ENCODE data around the gene AVPR1B. TPM values are rescaled to one million over a fixed set of nuclear protein-coding genes. Genes with fewer than 3 reads are reported as not detected.

AVPR1B gene
- total RNA-seq, 1 experiment from 2014 or later: not detected

GRCh38 chr1:206109718-206110117, 7.5 kb downstream of the AVPR1B start:
- BruUV-seq (replicated peaks): no TSS peak
- in situ Hi-C loops (cut with HindIII; ENCODE audit: low pct_unique_long_range_greater_than_20kb, low sequenced_read_pairs) (no loop called here), intact Hi-C loops (cut with micrococcal nuclease; ENCODE audit: unreplicated experiment) (loop anchor here (5.0 kb wide), 1 partner anchor 192 kb away; no protein-coding TSS in a partner anchor)
- DNase-seq (ENCODE audit: low read depth, low spot score): no peak
- Histone ChIP-seq H3K4me1 (ENCODE audit: control insufficient read depth, insufficient read depth, low read length) (no peaks in the 10 kb centered on the region), H3K36me3 (ENCODE audit: control insufficient read depth, insufficient read depth, low read length) (no peaks in the 10 kb centered on the region), H3K27me3 (ENCODE audit: control insufficient read depth, insufficient read depth, low read length) (no peaks in the 10 kb centered on the region; the same call in 1 of the 2 replicates), H3K27ac (ENCODE audit: low read length) (no peak overlapping the region), H3K4me3 (ENCODE audit: low read depth in 2 of 2, low read length in 2 of 2) (no peak overlapping the region), H3K9me3 (ENCODE audit: control insufficient read depth, insufficient read depth, low read depth, low read length) (no peaks in the 10 kb centered on the region)
- ChIA-PET POLR2A (no interaction called here), CTCF (no interaction called here)
- no peak for ATAC-seq
- TF ChIP-seq POLR2AphosphoS5 (IDR thresholded peaks at IDR 0.05; ENCODE audit: low read depth, low read length): no peak
- no peak for TF ChIP-seq CTCF (IDR thresholded peaks at IDR 0.05)
- no peak for TF ChIP-seq REST (IDR thresholded peaks at IDR 0.05; ENCODE audit: insufficient read depth in 1 of 2, low read depth in 2 of 2, low read length in 1 of 2)
- TF ChIP-seq TCF7L2 (IDR thresholded peaks at IDR 0.05; ENCODE audit: low read depth, low read length): no peak
- TF ChIP-seq SIN3A (IDR thresholded peaks at IDR 0.05; ENCODE audit: borderline replicate concordance, insufficient read depth, low read depth, low read length): no peak

- DNase-seq (ENCODE audit: low read depth, low spot score) (no peak), ATAC-seq (no peak)
- Histone ChIP-seq H3K27ac (ENCODE audit: low read length) (no peak overlapping the region), H3K36me3 (ENCODE audit: control insufficient read depth, insufficient read depth, low read length) (no peaks in the 10 kb centered on the region), H3K4me1 (ENCODE audit: control insufficient read depth, insufficient read depth, low read length) (no peaks in the 10 kb centered on the region), H3K27me3 (ENCODE audit: control insufficient read depth, insufficient read depth, low read length) (no peaks in the 10 kb centered on the region; the same call in 1 of the 2 replicates), H3K9me3 (ENCODE audit: control insufficient read depth, insufficient read depth, low read depth, low read length) (no peaks in the 10 kb centered on the region), H3K4me3 (ENCODE audit: low read depth in 2 of 2, low read length in 2 of 2) (no peak overlapping the region)
- POLR2A ChIA-PET: no interaction called here
- intact Hi-C loops (cut with micrococcal nuclease; ENCODE audit: unreplicated experiment) (loop anchor here (5.0 kb wide), 1 partner anchor 191 kb away; no protein-coding TSS in a partner anchor), in situ Hi-C loops (cut with HindIII; ENCODE audit: low pct_unique_long_range_greater_than_20kb, low sequenced_read_pairs) (no loop called here)
- TF ChIP-seq SIN3A (IDR thresholded peaks at IDR 0.05; ENCODE audit: borderline replicate concordance, insufficient read depth, low read depth, low read length): no peak
- TF ChIP-seq CTCF (IDR thresholded peaks at IDR 0.05): no peak
- no peak for TF ChIP-seq REST (IDR thresholded peaks at IDR 0.05; ENCODE audit: insufficient read depth in 1 of 2, low read depth in 2 of 2, low read length in 1 of 2)
- no peak for TF ChIP-seq POLR2AphosphoS5 (IDR thresholded peaks at IDR 0.05; ENCODE audit: low read depth, low read length)
- TF ChIP-seq TCF7L2 (IDR thresholded peaks at IDR 0.05; ENCODE audit: low read depth, low read length): no peak
- CTCF ChIA-PET: interaction anchor here (0.5 kb wide), 1 partner anchor 1858 kb away, joined by 3 read pairs; no protein-coding TSS in a partner anchor
- no TSS peak for BruUV-seq (replicated peaks)
These were observed 8.6 kb downstream of the AVPR1B start for GRCh38 chr1:206108635-206109034.
